ENCODE results near the gene OGFOD1. TPM values are rescaled to one million over a fixed set of nuclear protein-coding genes. Genes with fewer than 3 reads are reported as not detected.

Gene OGFOD1
- total RNA-seq, 1 experiment from 2014 or later, result 55.5 TPM

DNA sequence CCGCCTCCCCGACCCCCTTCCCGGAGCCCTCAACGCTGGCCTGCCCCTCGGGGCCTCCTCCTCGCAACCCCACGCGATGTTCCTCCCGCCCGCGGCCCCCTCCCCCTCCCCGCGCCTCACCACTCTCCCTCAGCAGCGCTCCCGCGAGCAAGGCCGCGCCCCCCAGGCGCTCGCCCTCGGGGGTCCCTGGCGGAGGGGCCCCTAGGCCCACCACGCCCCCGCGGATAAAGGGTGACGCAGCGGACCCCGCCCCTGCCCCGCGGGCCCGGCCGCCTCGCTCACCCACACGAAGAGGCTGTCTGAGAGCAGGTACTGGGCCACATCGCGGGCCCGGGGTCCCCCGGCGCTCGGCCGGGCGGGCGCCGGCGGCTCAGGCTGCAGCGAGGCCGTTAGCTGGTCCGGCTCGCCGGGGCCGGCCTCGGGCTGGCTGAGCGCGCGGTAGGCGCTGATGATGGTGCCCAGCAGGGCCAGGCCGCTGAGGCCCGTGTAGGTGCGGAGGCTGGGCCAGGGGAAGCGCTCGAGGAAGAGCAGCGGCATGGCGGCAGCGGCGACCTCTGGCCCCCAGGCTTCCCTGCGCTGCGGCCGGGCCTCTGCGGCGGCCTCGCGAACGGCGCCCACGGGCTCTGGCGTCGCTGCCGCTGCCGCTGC is 26.4 kb upstream of the OGFOD1 start:
- H3K27ac ChIP-seq (ENCODE audit: low read length), result no peak overlapping the region
- no peaks in the 10 kb centered on the region for H3K9me3 ChIP-seq (ENCODE audit: low read length)
- peaks cover 51% of the 10 kb centered on the region for H3K79me2 ChIP-seq (ENCODE audit: low read length)
- ChIA-PET POLR2A (ENCODE audit: unreplicated experiment) (no interaction called here), CTCF (no interaction called here)
- no peaks in the 10 kb centered on the region for H3K36me3 ChIP-seq (ENCODE audit: low read depth, low read length)
- no peaks in the 10 kb centered on the region for H3K27me3 ChIP-seq (ENCODE audit: low read length)
- intact Hi-C loops (cut with micrococcal nuclease), result no loop called here
- H3K9ac ChIP-seq (ENCODE audit: low read length), result peak overlapping the region; percentile 77
- H3K4me2 ChIP-seq (ENCODE audit: low read length), result peak overlapping the region; percentile 87
- H4K20me1 ChIP-seq (ENCODE audit: low read length), result peaks cover 21% of the 10 kb centered on the region; the same call in 1 of the 2 replicates
- H3F3A ChIP-seq (ENCODE audit: low read length, unreplicated experiment), result peaks cover 3% of the 10 kb centered on the region
- DNase-seq, result no peak
- BruUV-seq (replicated peaks), result no TSS peak
- peaks cover 34% of the 10 kb centered on the region for H3K4me1 ChIP-seq (ENCODE audit: insufficient read depth, low read length)
- no peaks in the 10 kb centered on the region for H3K9me2 ChIP-seq (replicated peaks; ENCODE audit: low read length)
- no peak for TF ChIP-seq EZH2phosphoT487 (IDR thresholded peaks at IDR 0.05; ENCODE audit: borderline replicate concordance, low read length)
- no peak for TF ChIP-seq EZH2 (IDR thresholded peaks at IDR 0.05; ENCODE audit: low read length, unreplicated experiment)
- peak overlapping the region; percentile 69 for H3K4me3 ChIP-seq (ENCODE audit: low read length)
- ATAC-seq, result peak; percentile 38
- H2AFZ ChIP-seq (ENCODE audit: low read length), result no peak overlapping the region

DNA sequence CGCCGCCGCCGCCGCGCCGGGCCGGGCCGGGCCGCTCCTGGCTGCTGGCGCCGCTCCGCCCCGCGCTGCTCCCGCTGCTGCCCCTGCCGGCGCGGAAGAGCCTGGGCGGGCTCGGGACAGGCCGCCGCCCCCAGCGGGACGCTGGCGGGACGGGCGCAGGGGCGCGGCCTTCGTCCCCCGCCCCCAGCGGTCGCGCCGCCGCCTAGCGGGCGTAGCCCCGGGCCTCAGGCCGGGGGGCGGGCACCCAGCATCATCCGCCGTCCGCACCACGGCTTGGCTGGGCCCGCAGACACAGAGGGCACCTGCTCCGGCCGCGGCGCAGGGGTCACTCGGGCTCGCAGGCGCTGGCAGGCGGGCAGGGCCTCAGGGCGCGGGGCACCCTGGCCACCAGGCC is 25.9 kb upstream of the OGFOD1 start, which contains the start of gene AMFR:
Gene AMFR (minus strand): TSS at position 107 of the 394 bp plus-strand sequence. CDS start 218 bp downstream, outside the sequence.
- peak within 1 kb of the TSS; percentile 75 for H2AFZ ChIP-seq (ENCODE audit: low read length)
- H3K4me3 ChIP-seq (ENCODE audit: low read length), result peak within 1 kb of the TSS; percentile 69
- TF ChIP-seq EZH2 (IDR thresholded peaks at IDR 0.05; ENCODE audit: low read length, unreplicated experiment) (no peak), EZH2phosphoT487 (IDR thresholded peaks at IDR 0.05; ENCODE audit: borderline replicate concordance, low read length) (no peak)
- POLR2A ChIA-PET (ENCODE audit: unreplicated experiment), result no interaction called here
- H4K20me1 ChIP-seq (ENCODE audit: low read length), result peaks cover 15% of the 10 kb centered on the region; the same call in 1 of the 2 replicates
- no TSS peak for BruUV-seq (replicated peaks)
- peaks cover 3% of the 10 kb centered on the region for H3F3A ChIP-seq (ENCODE audit: low read length, unreplicated experiment)
- peaks cover 46% of the 10 kb centered on the region for H3K79me2 ChIP-seq (ENCODE audit: low read length)
- H3K4me1 ChIP-seq (ENCODE audit: insufficient read depth, low read length), result peaks cover 29% of the 10 kb centered on the region
- no peaks in the 10 kb centered on the region for H3K9me3 ChIP-seq (ENCODE audit: low read length)
- H3K9me2 ChIP-seq (replicated peaks; ENCODE audit: low read length), result no peaks in the 10 kb centered on the region
- no peaks in the 10 kb centered on the region; the same call in 1 of the 2 replicates for H3K36me3 ChIP-seq (ENCODE audit: low read depth, low read length)
- CTCF ChIA-PET, result no interaction called here
- intact Hi-C loops (cut with micrococcal nuclease), result no loop called here
- H3K4me2 ChIP-seq (ENCODE audit: low read length), result peak within 1 kb of the TSS; percentile 87
- H3K27me3 ChIP-seq (ENCODE audit: low read length), result no peaks in the 10 kb centered on the region
- DNase-seq (peak; percentile 82), ATAC-seq (peak; percentile 96)
- H3K9ac ChIP-seq (ENCODE audit: low read length), result peak within 1 kb of the TSS; percentile 77
- H3K27ac ChIP-seq (ENCODE audit: low read length), result no peak within 1 kb of the TSS

DNA sequence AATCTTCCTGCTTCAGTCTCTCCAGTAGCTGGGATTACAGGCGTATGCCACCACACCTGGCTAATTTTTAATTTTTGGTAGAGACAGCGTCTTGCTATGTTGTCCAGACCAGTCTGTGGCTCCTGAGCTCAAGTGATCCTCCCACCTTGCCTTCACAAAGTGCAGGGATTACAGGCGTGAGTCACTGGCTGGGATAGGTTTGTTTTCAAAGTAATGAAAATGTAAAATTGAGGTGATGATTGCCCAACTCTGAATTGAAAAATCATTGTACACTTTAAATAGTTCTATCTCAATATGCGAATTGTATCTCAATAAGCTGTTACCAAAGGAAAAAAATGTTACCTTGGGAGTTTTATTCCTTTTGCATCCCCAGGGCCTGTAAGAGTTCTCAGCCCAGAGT is 24.8 kb upstream of the OGFOD1 start:
- intact Hi-C loops (cut with micrococcal nuclease), result no loop called here
- Histone ChIP-seq H3K36me3 (ENCODE audit: low read depth, low read length) (no peaks in the 10 kb centered on the region; the same call in 1 of the 2 replicates), H3K27me3 (ENCODE audit: low read length) (no peaks in the 10 kb centered on the region), H3K9me3 (ENCODE audit: low read length) (no peaks in the 10 kb centered on the region), H4K20me1 (ENCODE audit: low read length) (peaks cover 5% of the 10 kb centered on the region; the same call in 1 of the 2 replicates), H3K4me1 (ENCODE audit: insufficient read depth, low read length) (peaks cover 22% of the 10 kb centered on the region), H3K27ac (ENCODE audit: low read length) (no peak overlapping the region), H3K4me2 (ENCODE audit: low read length) (no peak overlapping the region), H3F3A (ENCODE audit: low read length, unreplicated experiment) (peaks cover 3% of the 10 kb centered on the region), H2AFZ (ENCODE audit: low read length) (no peak overlapping the region), H3K4me3 (ENCODE audit: low read length) (no peak overlapping the region), H3K79me2 (ENCODE audit: low read length) (peaks cover 35% of the 10 kb centered on the region), H3K9me2 (replicated peaks; ENCODE audit: low read length) (no peaks in the 10 kb centered on the region), H3K9ac (ENCODE audit: low read length) (no peak overlapping the region)
- ChIA-PET CTCF (no interaction called here), POLR2A (ENCODE audit: unreplicated experiment) (no interaction called here)
- TF ChIP-seq EZH2phosphoT487 (IDR thresholded peaks at IDR 0.05; ENCODE audit: borderline replicate concordance, low read length), result no peak
- TF ChIP-seq, protein P1, sequence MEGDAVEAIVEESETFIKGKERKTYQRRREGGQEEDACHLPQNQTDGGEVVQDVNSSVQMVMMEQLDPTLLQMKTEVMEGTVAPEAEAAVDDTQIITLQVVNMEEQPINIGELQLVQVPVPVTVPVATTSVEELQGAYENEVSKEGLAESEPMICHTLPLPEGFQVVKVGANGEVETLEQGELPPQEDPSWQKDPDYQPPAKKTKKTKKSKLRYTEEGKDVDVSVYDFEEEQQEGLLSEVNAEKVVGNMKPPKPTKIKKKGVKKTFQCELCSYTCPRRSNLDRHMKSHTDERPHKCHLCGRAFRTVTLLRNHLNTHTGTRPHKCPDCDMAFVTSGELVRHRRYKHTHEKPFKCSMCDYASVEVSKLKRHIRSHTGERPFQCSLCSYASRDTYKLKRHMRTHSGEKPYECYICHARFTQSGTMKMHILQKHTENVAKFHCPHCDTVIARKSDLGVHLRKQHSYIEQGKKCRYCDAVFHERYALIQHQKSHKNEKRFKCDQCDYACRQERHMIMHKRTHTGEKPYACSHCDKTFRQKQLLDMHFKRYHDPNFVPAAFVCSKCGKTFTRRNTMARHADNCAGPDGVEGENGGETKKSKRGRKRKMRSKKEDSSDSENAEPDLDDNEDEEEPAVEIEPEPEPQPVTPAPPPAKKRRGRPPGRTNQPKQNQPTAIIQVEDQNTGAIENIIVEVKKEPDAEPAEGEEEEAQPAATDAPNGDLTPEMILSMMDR (conservative IDR thresholded peaks at IDR 0.05; ENCODE audit: low read depth, low read length), result no peak
- TF ChIP-seq EZH2 (IDR thresholded peaks at IDR 0.05; ENCODE audit: low read length, unreplicated experiment), result no peak
- BruUV-seq (replicated peaks), result no TSS peak
- ATAC-seq (no peak), DNase-seq (peak; percentile 6)

Data from PC-3 (cell line).